Mucosa of descending colon (tissue), 3 donors: ENCODE results near the gene TNFSF11. TPM values are rescaled to one million over a fixed set of nuclear protein-coding genes. Genes with fewer than 3 reads are reported as not detected.

Experiments used
- ATAC-seq: fragments of 200-7000 bp; cut with Tn5 transposase; one replicate; pipeline ENCODE4 v1.9.1; 2020; ENCODE audit warnings: mild to moderate bottlenecking, moderate library complexity
- DNase-seq, 3 donors: peaks; one replicate each; pipeline ENCODE4 v3.0.0-alpha.2; 2020
- H3K36me3 ChIP-seq: fragments of 200-600 bp; one replicate; pipeline ENCODE4 v1.8.0; 2021; ENCODE audit warnings: low read depth, mild to moderate bottlenecking
- H3K4me1 ChIP-seq: fragments of 200-600 bp; one replicate; pipeline ENCODE4 v1.8.0; 2021; ENCODE audit warnings: low read depth, mild to moderate bottlenecking
- H3K4me3 ChIP-seq: fragments of 200-600 bp; one replicate; pipeline ENCODE4 v1.8.0; 2021; ENCODE audit warnings: mild to moderate bottlenecking
- H3K9me3 ChIP-seq: fragments of 200-600 bp; one replicate; pipeline ENCODE4 v1.8.0; 2021; ENCODE audit warnings: mild to moderate bottlenecking
- intact Hi-C, 2 donors: fragments of 100-400 bp; cut with DNase I in 1 of 2; cut with micrococcal nuclease in 1 of 2; formaldehyde crosslinking; loops; one replicate each; pipeline versions ENCODE4 v1.11.0 to v1.11.1; 2022; cut with DNase I, micrococcal nuclease
- total RNA-seq, 3 donors: library from RNA; stranded (reverse); fragmentation: NEBNext Ultra II Directional in 2 of 3; extraction: Animal tissue kit (Norgen Biotek cat#: 25700) in 2 of 3; gene quantifications; one replicate each; pipeline versions ENCODE4 v1.2.1 to v1.2.4, GENCODE V29; 2021 to 2023
- TF ChIP-seq, protein P1 (sequence below): fragments of 200-600 bp; IDR thresholded peaks from one replicate; pipeline ENCODE4 v1.8.0; 2022; ENCODE audit warnings: antibody characterized with exemption, mild to moderate bottlenecking
- donor health status: DM: no; HTN: no; CAD: no; lungs with moderate emphysema.
- donor health status: DM: no; HTN: no; CAD: no.
- donor health status: DM: no; HTN: yes; CAD: no.

TNFSF11 gene
- total RNA-seq, 3 donors from 2014 or later = 0.13 to 0.89 (median 0.38) TPM

DNA sequence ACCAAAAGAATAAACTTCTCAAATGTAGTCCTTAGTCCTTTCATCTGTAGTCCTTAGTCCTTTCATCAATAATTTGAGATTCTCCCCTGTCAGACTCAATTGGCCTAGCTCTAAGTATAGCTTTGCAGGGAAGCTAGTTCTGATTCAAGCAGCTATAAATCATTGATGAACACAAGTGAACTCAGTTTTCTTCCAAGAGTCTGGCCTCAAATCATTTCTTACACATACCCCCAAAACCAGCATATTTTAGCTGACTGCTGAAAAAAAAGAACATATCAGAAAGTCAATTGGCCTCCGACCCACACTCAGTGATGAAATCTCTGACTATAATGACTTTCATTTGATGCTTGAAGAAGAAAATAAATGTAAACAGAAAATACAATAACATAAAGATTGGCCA is 64.9 kb downstream of the TNFSF11 start:
- Histone ChIP-seq H3K9me3 (no peaks in the 10 kb centered on the region), H3K4me3 (no peak overlapping the region), H3K4me1 (no peaks in the 10 kb centered on the region), H3K36me3 (no peaks in the 10 kb centered on the region)
- ATAC-seq = no peak
- TF ChIP-seq, protein P1, sequence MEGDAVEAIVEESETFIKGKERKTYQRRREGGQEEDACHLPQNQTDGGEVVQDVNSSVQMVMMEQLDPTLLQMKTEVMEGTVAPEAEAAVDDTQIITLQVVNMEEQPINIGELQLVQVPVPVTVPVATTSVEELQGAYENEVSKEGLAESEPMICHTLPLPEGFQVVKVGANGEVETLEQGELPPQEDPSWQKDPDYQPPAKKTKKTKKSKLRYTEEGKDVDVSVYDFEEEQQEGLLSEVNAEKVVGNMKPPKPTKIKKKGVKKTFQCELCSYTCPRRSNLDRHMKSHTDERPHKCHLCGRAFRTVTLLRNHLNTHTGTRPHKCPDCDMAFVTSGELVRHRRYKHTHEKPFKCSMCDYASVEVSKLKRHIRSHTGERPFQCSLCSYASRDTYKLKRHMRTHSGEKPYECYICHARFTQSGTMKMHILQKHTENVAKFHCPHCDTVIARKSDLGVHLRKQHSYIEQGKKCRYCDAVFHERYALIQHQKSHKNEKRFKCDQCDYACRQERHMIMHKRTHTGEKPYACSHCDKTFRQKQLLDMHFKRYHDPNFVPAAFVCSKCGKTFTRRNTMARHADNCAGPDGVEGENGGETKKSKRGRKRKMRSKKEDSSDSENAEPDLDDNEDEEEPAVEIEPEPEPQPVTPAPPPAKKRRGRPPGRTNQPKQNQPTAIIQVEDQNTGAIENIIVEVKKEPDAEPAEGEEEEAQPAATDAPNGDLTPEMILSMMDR = no peak
- DNase-seq = no peak
- intact Hi-C loops = no loop called here

DNA sequence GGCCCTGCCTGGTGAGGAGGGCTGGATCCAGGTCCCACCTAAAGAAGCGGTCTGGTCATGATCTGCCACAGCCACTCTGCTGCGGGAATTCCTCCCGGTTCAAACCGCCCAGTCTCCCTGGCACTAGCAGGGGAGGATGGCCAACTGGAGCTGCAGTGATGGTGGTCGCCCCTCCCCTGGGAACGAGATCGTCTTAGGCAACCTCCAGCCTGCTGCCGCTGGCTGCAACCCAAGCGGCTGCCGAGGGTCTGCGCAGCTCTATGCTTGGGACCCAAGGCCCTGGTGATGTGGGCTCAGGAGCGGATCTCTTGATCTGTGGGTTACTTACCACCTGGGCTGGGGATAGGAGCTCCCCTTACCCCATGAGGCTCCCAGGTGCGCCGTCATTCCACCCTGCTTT is 69.1 kb downstream of the TNFSF11 start:
- intact Hi-C loops = no loop called here
- no peak for DNase-seq
- ATAC-seq = no peak
- TF ChIP-seq, protein P1 = no peak
- Histone ChIP-seq H3K36me3 (no peaks in the 10 kb centered on the region), H3K4me1 (no peaks in the 10 kb centered on the region), H3K4me3 (no peak overlapping the region), H3K9me3 (no peaks in the 10 kb centered on the region)

DNA sequence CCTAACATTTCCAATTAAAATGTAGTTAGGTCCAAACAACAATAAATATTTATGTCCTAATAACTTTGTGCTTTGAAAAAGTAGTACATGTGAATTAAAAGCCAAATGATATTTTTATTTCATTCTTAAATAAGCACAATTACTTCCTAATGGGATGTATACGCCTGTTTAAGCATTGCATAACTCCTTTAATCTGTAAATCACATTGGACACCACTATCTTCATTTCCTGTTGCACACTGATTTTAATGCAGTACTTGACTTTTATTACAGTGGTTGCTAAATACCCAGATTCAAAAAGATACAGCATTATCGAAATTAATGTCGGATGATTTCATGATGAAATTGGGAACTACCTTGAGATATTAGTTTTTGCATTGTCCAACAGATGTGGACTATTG is 70.9 kb downstream of the TNFSF11 start:
- Histone ChIP-seq H3K36me3 (no peaks in the 10 kb centered on the region), H3K4me1 (no peaks in the 10 kb centered on the region), H3K9me3 (no peaks in the 10 kb centered on the region), H3K4me3 (no peak overlapping the region)
- DNase-seq (no peak), ATAC-seq (no peak)
- intact Hi-C loops = no loop called here
- TF ChIP-seq, protein P1 = no peak

DNA sequence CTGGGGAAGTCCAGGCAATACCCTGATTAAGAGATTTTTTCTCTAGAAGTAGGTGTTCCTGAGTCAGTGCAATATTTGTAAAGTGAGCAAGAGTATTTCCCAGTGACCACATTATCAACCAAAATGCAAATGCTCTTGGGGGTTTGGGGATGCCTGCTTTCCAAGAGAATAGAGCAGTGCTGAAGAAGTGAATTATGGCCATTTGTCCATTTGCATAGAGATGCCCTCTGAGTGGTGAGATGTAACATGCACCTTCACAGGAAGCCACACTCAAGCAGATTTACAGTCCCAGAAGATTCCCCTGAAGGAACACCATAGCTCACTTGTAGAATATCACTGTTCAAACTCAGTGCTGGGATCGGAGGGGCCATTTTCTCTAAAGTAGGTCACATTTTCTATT is 71.8 kb downstream of the TNFSF11 start:
- intact Hi-C loops = no loop called here
- no peak overlapping the region for H3K4me3 ChIP-seq
- TF ChIP-seq, protein P1 = no peak
- no peaks in the 10 kb centered on the region for H3K9me3 ChIP-seq
- DNase-seq = no peak
- no peaks in the 10 kb centered on the region for H3K4me1 ChIP-seq
- no peak for ATAC-seq
- no peaks in the 10 kb centered on the region for H3K36me3 ChIP-seq

DNA sequence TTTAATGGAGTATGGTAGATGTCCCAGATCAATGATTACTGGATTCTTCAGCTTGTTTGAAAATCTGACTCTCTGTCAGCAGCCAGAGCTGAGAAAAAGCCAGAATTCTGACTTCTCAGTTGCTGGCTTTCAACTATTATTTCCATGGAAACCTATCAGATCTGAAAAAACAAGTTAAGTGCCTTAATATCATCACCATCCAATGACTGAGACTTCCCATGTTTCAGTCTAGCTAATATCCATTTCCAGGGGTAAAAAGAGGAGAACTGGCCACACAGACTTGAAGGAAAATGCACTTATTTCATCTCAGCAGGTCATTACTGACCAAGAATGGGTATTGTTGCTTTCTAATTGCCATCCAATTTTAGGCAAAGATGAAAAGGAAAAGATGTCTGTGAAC is 75.2 kb downstream of the TNFSF11 start:
- no peaks in the 10 kb centered on the region for H3K36me3 ChIP-seq
- no peaks in the 10 kb centered on the region for H3K9me3 ChIP-seq
- H3K4me1 ChIP-seq = no peaks in the 10 kb centered on the region
- TF ChIP-seq, protein P1 = no peak
- ATAC-seq (no peak), DNase-seq (no peak)
- intact Hi-C loops = no loop called here
- H3K4me3 ChIP-seq = no peak overlapping the region

- no peak overlapping the region for H3K4me3 ChIP-seq
- no peak for ATAC-seq
- no peaks in the 10 kb centered on the region for H3K9me3 ChIP-seq
- no peak for DNase-seq
- TF ChIP-seq, protein P1 = no peak
- H3K36me3 ChIP-seq = no peaks in the 10 kb centered on the region
- H3K4me1 ChIP-seq = no peaks in the 10 kb centered on the region
- intact Hi-C loops = no loop called here
Measured at GRCh38 chr13:42649831-42650230, 75.9 kb downstream of the TNFSF11 start.
